CD14-positive monocyte (primary cell): ENCODE results near the gene ZNF346. TPM values are rescaled to one million over a fixed set of nuclear protein-coding genes. Genes with fewer than 3 reads are reported as not detected.

Experiments used
- DNase-seq, 3 donors: peaks; one replicate each; pipeline ENCODE4 v3.0.0-alpha.2; 2011 to 2022
- H2AFZ ChIP-seq: 2 replicates; pipeline ENCODE4 v1.6.0; 2012; ENCODE audit warnings: mild to moderate bottlenecking, low read depth, low read length, inconsistent platforms; ENCODE audit not compliant: insufficient read depth, poor library complexity, severe bottlenecking
- H3K27ac ChIP-seq, 2 donors: 1 replicate in 1 of 2; 2 replicates in 1 of 2; pipeline ENCODE4 v1.5.1; 2012 to 2013; ENCODE audit warnings: low read length in 2 of 2, control low read depth in 1 of 2, inconsistent platforms in 1 of 2, low read depth in 1 of 2, mild to moderate bottlenecking in 1 of 2
- H3K27me3 ChIP-seq, 2 donors: one replicate each; pipeline versions ENCODE4 v1.6.0 to v1.6.1; 2011 to 2013; ENCODE audit warnings: low read length in 2 of 2; ENCODE audit not compliant: control insufficient read depth in 2 of 2, insufficient read depth in 2 of 2
- H3K36me3 ChIP-seq, 2 donors: replicated peaks in 1 of 2; 1 replicate in 1 of 2; 2 replicates in 1 of 2; pipeline versions ENCODE4 v1.5.1 to v1.6.1; 2012 to 2013; ENCODE audit warnings: low read length in 2 of 2, control low read depth in 1 of 2, inconsistent platforms in 1 of 2, mild to moderate bottlenecking in 1 of 2; ENCODE audit not compliant: insufficient read depth in 2 of 2, control insufficient read depth in 1 of 2
- H3K4me1 ChIP-seq, 2 donors: 1 replicate in 1 of 2; 2 replicates in 1 of 2; pipeline versions ENCODE4 v1.5.1 to v1.6.1; 2012 to 2013; ENCODE audit warnings: low read length in 2 of 2, control low read depth in 1 of 2, inconsistent platforms in 1 of 2, mild to moderate bottlenecking in 1 of 2, moderate library complexity in 1 of 2; ENCODE audit not compliant: insufficient read depth in 2 of 2, control insufficient read depth in 1 of 2
- H3K4me2 ChIP-seq: replicated peaks from 2 replicates; pipeline ENCODE3; 2012; ENCODE audit warnings: low read length, moderate library complexity, mild to moderate bottlenecking; ENCODE audit not compliant: poor library complexity, severe bottlenecking; ENCODE audit errors: extremely low read depth
- H3K4me3 ChIP-seq, 3 experiments: fragments of 200-600 bp in 1 of 3; sonication (generic) in 1 of 3; replicated peaks in 1 of 3; 1 replicate in 2 of 3; 2 replicates in 1 of 3; pipeline ENCODE4 v1.5.1; 2011 to 2013; ENCODE audit warnings: low read length in 3 of 3, mild to moderate bottlenecking in 3 of 3, control low read depth in 2 of 3, low read depth in 2 of 3, inconsistent platforms in 1 of 3, moderate library complexity in 1 of 3
- H3K79me2 ChIP-seq: 2 replicates; pipeline ENCODE4 v1.6.0; 2012; ENCODE audit warnings: mild to moderate bottlenecking, control low read depth, inconsistent platforms, low read length, moderate library complexity; ENCODE audit not compliant: insufficient read depth
- H3K9ac ChIP-seq: 2 replicates; pipeline ENCODE4 v1.6.0; 2017; ENCODE audit warnings: low read length, mild to moderate bottlenecking; ENCODE audit not compliant: insufficient read depth, poor library complexity, severe bottlenecking
- H3K9me3 ChIP-seq, 2 donors: replicated peaks in 1 of 2; 1 replicate in 1 of 2; 2 replicates in 1 of 2; pipeline versions ENCODE4 v1.5.1 to v1.6.1; 2012 to 2013; ENCODE audit warnings: low read length in 2 of 2, control low read depth in 1 of 2; ENCODE audit not compliant: control insufficient read depth in 1 of 2, insufficient read depth in 1 of 2
- H4K20me1 ChIP-seq: 2 replicates; pipeline ENCODE4 v1.6.0; 2012; ENCODE audit warnings: mild to moderate bottlenecking, low read length, control low read depth, moderate library complexity; ENCODE audit not compliant: insufficient read depth
- H3K27ac Mint-ChIP-seq, 7 donors: one replicate each; pipeline ENCODE4 v1.8.0; 2020; ENCODE audit warnings: mild to moderate bottlenecking in 7 of 7, mixed read lengths in 7 of 7, moderate library complexity in 6 of 7, inconsistent platforms in 2 of 7
- H3K27me3 Mint-ChIP-seq, 3 donors: one replicate each; pipeline ENCODE4 v1.8.0; 2021 to 2022; ENCODE audit warnings: low read depth in 3 of 3, mild to moderate bottlenecking in 3 of 3, mixed read lengths in 3 of 3, moderate library complexity in 3 of 3, inconsistent platforms in 1 of 3
- H3K36me3 Mint-ChIP-seq, 2 donors: one replicate each; pipeline ENCODE4 v1.8.0; 2020; ENCODE audit warnings: mixed read lengths in 2 of 2, inconsistent platforms in 1 of 2, mild to moderate bottlenecking in 1 of 2
- H3K4me1 Mint-ChIP-seq: one replicate; pipeline ENCODE4 v1.8.0; 2020; ENCODE audit warnings: mild to moderate bottlenecking, mixed read lengths
- H3K4me3 Mint-ChIP-seq, 2 donors: one replicate each; pipeline ENCODE4 v1.8.0; 2020; ENCODE audit warnings: mild to moderate bottlenecking in 2 of 2, mixed read lengths in 2 of 2, moderate library complexity in 1 of 2
- H3K9me3 Mint-ChIP-seq, 7 donors: one replicate each; pipeline ENCODE4 v1.8.0; 2020 to 2022; ENCODE audit warnings: mixed read lengths in 7 of 7, mild to moderate bottlenecking in 6 of 7, moderate library complexity in 6 of 7, inconsistent platforms in 2 of 7
- WGBS: methylation state at CpG from one replicate; pipeline ENCODE4 v1.1.5; 2013; ENCODE audit warnings: missing lambda C conversion rate; ENCODE audit not compliant: insufficient coverage; 5-methylcytosine and 5-hydroxymethylcytosine counted together
- intact Hi-C, 2 donors: fragments of 100-400 bp; cut with micrococcal nuclease; formaldehyde crosslinking; loops; one replicate each; pipeline versions ENCODE4 v1.15.0 to v1.15.1; 2023
- polyA plus RNA-seq, 3 donors: library from polyadenylated mRNA; depleted of rRNA in 1 of 3; unstranded in 2 of 3; stranded (reverse) in 1 of 3; fragments of 300-500 nt in 2 of 3; fragments of >200 nt in 1 of 3; fragmentation: Illumina TruSeq in 2 of 3; gene quantifications; 1 replicate in 2 of 3; 2 replicates in 1 of 3; pipeline ENCODE4 v1.2.3, GENCODE V29; 2012 to 2021
- TF ChIP-seq, protein P1 (sequence below): fragments of 200-600 bp; IDR thresholded peaks from one replicate; pipeline ENCODE4 v1.8.0; 2022; ENCODE audit warnings: antibody characterized with exemption, mild to moderate bottlenecking

The ZNF346 gene
- polyA plus RNA-seq, 3 donors: 6.0 to 9.6 (median 6.4) TPM

GRCh38 chr5:177089127-177089526, 66.6 kb downstream of the ZNF346 start:
- Mint-ChIP-seq H3K4me1 (peaks cover 13% of the 10 kb centered on the region), H3K4me3 (no peak overlapping the region), H3K9me3 (peaks cover 0 to 4% (median 2%) of the 10 kb centered on the region in 7 donors), H3K27me3 (peaks cover 20 to 42% (median 25%) of the 10 kb centered on the region in 3 donors), H3K36me3 (peaks cover 0 to 2% of the 10 kb centered on the region in 2 donors), H3K27ac (no peak overlapping the region)
- 53% methylated on average over 4 of the region's 5 CpGs for WGBS
- no peak overlapping the region for H3K27ac ChIP-seq
- peak overlapping the region; percentile 29 for H2AFZ ChIP-seq
- no peaks in the 10 kb centered on the region for H3K9me3 ChIP-seq
- intact Hi-C loops: no loop called here
- H3K36me3 ChIP-seq: no peaks in the 10 kb centered on the region
- DNase-seq: no peak
- H3K4me3 ChIP-seq: no peak overlapping the region
- no peak overlapping the region for H3K9ac ChIP-seq
- H3K4me1 ChIP-seq: peaks cover 8% of the 10 kb centered on the region in 2 donors
- peaks cover 5 to 28% of the 10 kb centered on the region in 2 donors for H3K27me3 ChIP-seq
- H3K79me2 ChIP-seq: no peaks in the 10 kb centered on the region
- no peaks in the 10 kb centered on the region for H4K20me1 ChIP-seq
- TF ChIP-seq, protein P1, sequence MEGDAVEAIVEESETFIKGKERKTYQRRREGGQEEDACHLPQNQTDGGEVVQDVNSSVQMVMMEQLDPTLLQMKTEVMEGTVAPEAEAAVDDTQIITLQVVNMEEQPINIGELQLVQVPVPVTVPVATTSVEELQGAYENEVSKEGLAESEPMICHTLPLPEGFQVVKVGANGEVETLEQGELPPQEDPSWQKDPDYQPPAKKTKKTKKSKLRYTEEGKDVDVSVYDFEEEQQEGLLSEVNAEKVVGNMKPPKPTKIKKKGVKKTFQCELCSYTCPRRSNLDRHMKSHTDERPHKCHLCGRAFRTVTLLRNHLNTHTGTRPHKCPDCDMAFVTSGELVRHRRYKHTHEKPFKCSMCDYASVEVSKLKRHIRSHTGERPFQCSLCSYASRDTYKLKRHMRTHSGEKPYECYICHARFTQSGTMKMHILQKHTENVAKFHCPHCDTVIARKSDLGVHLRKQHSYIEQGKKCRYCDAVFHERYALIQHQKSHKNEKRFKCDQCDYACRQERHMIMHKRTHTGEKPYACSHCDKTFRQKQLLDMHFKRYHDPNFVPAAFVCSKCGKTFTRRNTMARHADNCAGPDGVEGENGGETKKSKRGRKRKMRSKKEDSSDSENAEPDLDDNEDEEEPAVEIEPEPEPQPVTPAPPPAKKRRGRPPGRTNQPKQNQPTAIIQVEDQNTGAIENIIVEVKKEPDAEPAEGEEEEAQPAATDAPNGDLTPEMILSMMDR: no peak
- no peak overlapping the region for H3K4me2 ChIP-seq

DNA sequence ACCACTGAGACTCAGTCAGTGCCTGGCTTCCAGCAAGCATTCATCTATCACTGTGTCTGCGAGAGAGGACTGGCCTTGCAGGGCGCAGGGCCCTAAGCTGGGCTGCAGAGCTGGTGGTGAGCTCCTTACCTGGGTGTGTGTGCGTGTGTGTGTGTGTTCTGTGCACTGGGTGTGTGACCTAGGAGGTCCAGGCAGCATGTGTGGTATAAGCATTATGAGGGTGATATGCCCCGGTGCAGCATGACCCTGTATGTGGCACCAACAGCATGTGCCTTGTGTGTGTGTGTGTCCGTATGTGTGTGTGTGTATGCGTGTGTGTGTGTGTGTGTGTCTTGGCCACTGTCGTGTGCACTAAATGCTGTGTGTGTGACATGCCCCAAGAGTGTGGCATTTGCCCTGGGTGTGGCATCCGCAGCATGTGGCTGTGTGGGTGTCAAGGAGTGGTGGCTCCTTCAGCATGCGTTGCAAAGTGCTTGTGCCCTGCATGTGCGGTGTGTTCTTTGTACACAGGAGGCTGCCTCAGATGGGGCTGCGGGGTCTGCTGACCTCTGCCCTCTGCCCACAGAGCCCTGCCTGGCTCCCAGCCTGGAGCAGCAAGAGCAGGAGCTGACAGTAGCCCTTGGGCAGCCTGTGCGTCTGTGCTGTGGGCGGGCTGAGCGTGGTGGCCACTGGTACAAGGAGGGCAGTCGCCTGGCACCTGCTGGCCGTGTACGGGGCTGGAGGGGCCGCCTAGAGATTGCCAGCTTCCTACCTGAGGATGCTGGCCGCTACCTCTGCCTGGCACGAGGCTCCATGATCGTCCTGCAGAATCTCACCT, 67.5 kb downstream of the ZNF346 start:
- WGBS: 91% methylated on average over 19 of the region's 21 CpGs
- TF ChIP-seq, protein P1: no peak
- intact Hi-C loops: no loop called here
- no peaks in the 10 kb centered on the region for H3K79me2 ChIP-seq
- peaks cover 19% of the 10 kb centered on the region for H3K4me1 Mint-ChIP-seq
- H3K36me3 ChIP-seq: no peaks in the 10 kb centered on the region
- peaks cover 15 to 37% (median 20%) of the 10 kb centered on the region in 3 donors for H3K27me3 Mint-ChIP-seq
- DNase-seq: no peak
- no peaks in the 10 kb centered on the region for H4K20me1 ChIP-seq
- H3K4me1 ChIP-seq: peaks cover 8% of the 10 kb centered on the region in 2 donors
- H2AFZ ChIP-seq: no peak overlapping the region
- H3K36me3 Mint-ChIP-seq: peaks cover 0 to 2% of the 10 kb centered on the region in 2 donors
- H3K27ac Mint-ChIP-seq: no peak overlapping the region
- H3K9me3 Mint-ChIP-seq: peaks cover 0 to 4% (median 2%) of the 10 kb centered on the region in 7 donors
- H3K4me3 Mint-ChIP-seq: no peak overlapping the region
- H3K27me3 ChIP-seq: peaks cover 5 to 26% of the 10 kb centered on the region in 2 donors
- no peaks in the 10 kb centered on the region for H3K9me3 ChIP-seq
- no peak overlapping the region for H3K27ac ChIP-seq
- H3K4me3 ChIP-seq: no peak overlapping the region
- H3K4me2 ChIP-seq: no peak overlapping the region
- no peak overlapping the region for H3K9ac ChIP-seq
